ENCODE results near the gene HERC3. TPM values are rescaled to one million over a fixed set of nuclear protein-coding genes. Genes with fewer than 3 reads are reported as not detected.

Gene HERC3
- total RNA-seq, 1 donor = 15.6 TPM

DNA sequence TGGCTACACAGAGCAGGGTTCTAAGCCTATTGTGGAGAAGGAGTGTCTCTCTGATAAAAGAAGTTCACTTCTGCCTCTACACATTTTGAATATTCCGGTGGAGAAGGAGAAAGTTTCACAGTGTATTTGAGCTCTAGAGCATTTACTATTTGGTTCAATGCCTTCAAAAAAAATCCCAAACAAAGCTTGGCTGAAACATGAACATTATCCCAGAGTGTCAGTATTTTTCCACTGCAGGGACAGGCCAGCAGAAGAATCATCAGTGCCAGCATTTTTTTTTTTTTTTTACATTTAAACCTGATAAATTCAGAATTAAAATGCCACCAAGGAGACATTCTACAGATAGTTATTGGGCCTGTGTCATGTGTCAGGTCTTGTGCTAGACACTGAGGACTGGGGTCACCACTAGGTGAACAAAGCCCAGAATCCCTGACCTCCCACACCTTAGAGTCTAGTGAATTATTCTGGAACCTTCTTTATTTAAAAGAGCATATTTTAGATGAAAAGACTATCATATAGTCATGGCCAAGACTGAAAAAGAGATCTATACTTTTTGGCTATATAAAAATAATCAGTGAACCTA is 153.4 kb downstream of the HERC3 start:
- Histone ChIP-seq H3K27ac (ENCODE audit: low read depth, low read length) (no peak overlapping the region), H3K4me3 (ENCODE audit: insufficient read depth, low read length) (no peak overlapping the region), H3K4me2 (ENCODE audit: insufficient read depth, low read length) (no peak overlapping the region), H3K4me1 (ENCODE audit: insufficient read depth, low read length) (peaks cover 25% of the 10 kb centered on the region), H4K20me1 (ENCODE audit: insufficient read depth, low read length) (no peaks in the 10 kb centered on the region), H3K79me2 (ENCODE audit: insufficient read depth, low read length) (no peaks in the 10 kb centered on the region), H3K36me3 (ENCODE audit: insufficient read depth, low read length) (peaks cover 21% of the 10 kb centered on the region), H3K9me3 (ENCODE audit: low read depth, low read length) (no peaks in the 10 kb centered on the region), H3K27me3 (ENCODE audit: insufficient read depth, low read length) (no peaks in the 10 kb centered on the region), H2AFZ (ENCODE audit: low read length) (no peak overlapping the region)
- DNase-seq (ENCODE audit: insufficient read length, low spot score, missing footprints) = no peak
- TF ChIP-seq, protein P1, sequence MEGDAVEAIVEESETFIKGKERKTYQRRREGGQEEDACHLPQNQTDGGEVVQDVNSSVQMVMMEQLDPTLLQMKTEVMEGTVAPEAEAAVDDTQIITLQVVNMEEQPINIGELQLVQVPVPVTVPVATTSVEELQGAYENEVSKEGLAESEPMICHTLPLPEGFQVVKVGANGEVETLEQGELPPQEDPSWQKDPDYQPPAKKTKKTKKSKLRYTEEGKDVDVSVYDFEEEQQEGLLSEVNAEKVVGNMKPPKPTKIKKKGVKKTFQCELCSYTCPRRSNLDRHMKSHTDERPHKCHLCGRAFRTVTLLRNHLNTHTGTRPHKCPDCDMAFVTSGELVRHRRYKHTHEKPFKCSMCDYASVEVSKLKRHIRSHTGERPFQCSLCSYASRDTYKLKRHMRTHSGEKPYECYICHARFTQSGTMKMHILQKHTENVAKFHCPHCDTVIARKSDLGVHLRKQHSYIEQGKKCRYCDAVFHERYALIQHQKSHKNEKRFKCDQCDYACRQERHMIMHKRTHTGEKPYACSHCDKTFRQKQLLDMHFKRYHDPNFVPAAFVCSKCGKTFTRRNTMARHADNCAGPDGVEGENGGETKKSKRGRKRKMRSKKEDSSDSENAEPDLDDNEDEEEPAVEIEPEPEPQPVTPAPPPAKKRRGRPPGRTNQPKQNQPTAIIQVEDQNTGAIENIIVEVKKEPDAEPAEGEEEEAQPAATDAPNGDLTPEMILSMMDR (IDR thresholded peaks at IDR 0.05; ENCODE audit: extremely low read depth, low read depth, low read length) = no peak

DNA sequence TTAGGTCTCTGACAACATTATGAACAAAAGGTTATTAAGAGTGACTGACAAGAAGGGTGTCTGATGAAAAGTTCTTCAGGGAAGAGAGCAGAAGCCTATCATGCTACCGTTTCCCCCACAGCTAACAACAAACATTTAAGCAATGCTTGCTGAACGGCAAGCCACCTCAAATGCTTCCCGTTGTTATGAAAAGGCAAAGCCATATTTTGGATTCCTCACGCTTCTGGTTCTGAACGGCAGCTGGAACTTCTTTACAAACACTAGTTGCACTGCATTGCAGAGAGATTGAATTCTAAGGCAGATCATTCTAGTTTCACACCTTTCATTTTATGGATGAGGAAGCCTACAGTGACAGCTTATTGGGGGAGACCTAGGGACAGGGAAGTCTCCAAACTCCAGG is 153.9 kb downstream of the HERC3 start:
- Histone ChIP-seq H3K27ac (ENCODE audit: low read depth, low read length) (no peak overlapping the region), H2AFZ (ENCODE audit: low read length) (no peak overlapping the region)

GRCh38 chr4:88747351-88747750 is 155.1 kb downstream of the HERC3 start:
- no peak overlapping the region for H3K4me2 ChIP-seq (ENCODE audit: insufficient read depth, low read length)
- H3K27me3 ChIP-seq (ENCODE audit: insufficient read depth, low read length) = no peaks in the 10 kb centered on the region
- no peak overlapping the region for H3K27ac ChIP-seq (ENCODE audit: low read depth, low read length)
- TF ChIP-seq, protein P1 (IDR thresholded peaks at IDR 0.05; ENCODE audit: extremely low read depth, low read depth, low read length) = no peak
- no peak overlapping the region for H3K4me3 ChIP-seq (ENCODE audit: insufficient read depth, low read length)
- H3K9me3 ChIP-seq (ENCODE audit: low read depth, low read length) = no peaks in the 10 kb centered on the region
- no peaks in the 10 kb centered on the region for H3K79me2 ChIP-seq (ENCODE audit: insufficient read depth, low read length)
- no peak for DNase-seq (ENCODE audit: insufficient read length, low spot score, missing footprints)
- peaks cover 28% of the 10 kb centered on the region for H3K4me1 ChIP-seq (ENCODE audit: insufficient read depth, low read length)
- no peak overlapping the region for H2AFZ ChIP-seq (ENCODE audit: low read length)
- peaks cover 21% of the 10 kb centered on the region for H3K36me3 ChIP-seq (ENCODE audit: insufficient read depth, low read length)
- no peaks in the 10 kb centered on the region for H4K20me1 ChIP-seq (ENCODE audit: insufficient read depth, low read length)

More for the DNA sequence above, 153.9 kb downstream of the HERC3 start:
- no peak for DNase-seq (ENCODE audit: insufficient read length, low spot score, missing footprints)
- no peaks in the 10 kb centered on the region for H3K79me2 ChIP-seq (ENCODE audit: insufficient read depth, low read length)
- H3K27me3 ChIP-seq (ENCODE audit: insufficient read depth, low read length) = no peaks in the 10 kb centered on the region
- peaks cover 25% of the 10 kb centered on the region for H3K4me1 ChIP-seq (ENCODE audit: insufficient read depth, low read length)
- TF ChIP-seq, protein P1 (IDR thresholded peaks at IDR 0.05; ENCODE audit: extremely low read depth, low read depth, low read length) = no peak
- H3K4me2 ChIP-seq (ENCODE audit: insufficient read depth, low read length) = no peak overlapping the region
- H3K36me3 ChIP-seq (ENCODE audit: insufficient read depth, low read length) = peaks cover 21% of the 10 kb centered on the region
- H3K4me3 ChIP-seq (ENCODE audit: insufficient read depth, low read length) = no peak overlapping the region
- H3K9me3 ChIP-seq (ENCODE audit: low read depth, low read length) = no peaks in the 10 kb centered on the region
- no peaks in the 10 kb centered on the region for H4K20me1 ChIP-seq (ENCODE audit: insufficient read depth, low read length)

- Histone ChIP-seq H4K20me1 (ENCODE audit: insufficient read depth, low read length) (no peaks in the 10 kb centered on the region), H3K4me2 (ENCODE audit: insufficient read depth, low read length) (no peak overlapping the region), H3K4me1 (ENCODE audit: insufficient read depth, low read length) (peaks cover 13% of the 10 kb centered on the region), H2AFZ (ENCODE audit: low read length) (no peak overlapping the region), H3K27me3 (ENCODE audit: insufficient read depth, low read length) (no peaks in the 10 kb centered on the region), H3K36me3 (ENCODE audit: insufficient read depth, low read length) (peaks cover 21% of the 10 kb centered on the region), H3K79me2 (ENCODE audit: insufficient read depth, low read length) (no peaks in the 10 kb centered on the region), H3K27ac (ENCODE audit: low read depth, low read length) (no peak overlapping the region), H3K9me3 (ENCODE audit: low read depth, low read length) (no peaks in the 10 kb centered on the region), H3K4me3 (ENCODE audit: insufficient read depth, low read length) (no peak overlapping the region)
- DNase-seq (ENCODE audit: insufficient read length, low spot score, missing footprints) = no peak
- TF ChIP-seq, protein P1 (IDR thresholded peaks at IDR 0.05; ENCODE audit: extremely low read depth, low read depth, low read length) = no peak
These were observed 158.1 kb downstream of the HERC3 start for GRCh38 chr4:88750369-88750768.

Data from osteoblast (primary cell).